Calu3 (cell line): ENCODE measurements around the gene GTPBP8. TPM values are rescaled to one million over a fixed set of nuclear protein-coding genes. Genes with fewer than 3 reads are reported as not detected.
"Not testable (repeated sequence)": the region's sequence is repeated elsewhere in the genome, so short reads cannot be mapped to it uniquely, and the experiment has no call there.

Source experiments
- BruUV-seq: library from RNA; stranded (reverse); fragments of 400-500 nt; replicated peaks from 2 replicates; lab custom pipeline; 2021; lab: Mats Ljungman, UMichigan
- CTCF ChIA-PET: fragments of 300-600 bp; sonication (Branson Sonifier 250); formaldehyde crosslinking; loops from one replicate; lab custom pipeline; 2022; ENCODE audit warnings: antibody characterized with exemption; lab: Charles Lee
- DNase-seq: peaks from one replicate; pipeline ENCODE4 v3.0.0; 2022
- H3K27ac Mint-ChIP-seq: one replicate; pipeline ENCODE4 v1.8.0; 2022; ENCODE audit warnings: mixed read lengths; ENCODE audit not compliant: unreplicated experiment
- H3K27me3 Mint-ChIP-seq: one replicate; pipeline ENCODE4 v1.8.0; 2022; ENCODE audit warnings: mixed read lengths; ENCODE audit not compliant: unreplicated experiment
- H3K36me3 Mint-ChIP-seq: one replicate; pipeline ENCODE4 v1.8.0; 2022; ENCODE audit warnings: mild to moderate bottlenecking, moderate library complexity, mixed read lengths; ENCODE audit not compliant: insufficient read depth, unreplicated experiment
- H3K4me1 Mint-ChIP-seq: one replicate; pipeline ENCODE4 v1.8.0; 2022; ENCODE audit warnings: mild to moderate bottlenecking, low read depth, mixed read lengths; ENCODE audit not compliant: unreplicated experiment
- H3K4me3 Mint-ChIP-seq: one replicate; pipeline ENCODE4 v1.8.0; 2022; ENCODE audit warnings: mild to moderate bottlenecking, low read depth, moderate library complexity, mixed read lengths; ENCODE audit not compliant: unreplicated experiment
- H3K9me3 Mint-ChIP-seq: one replicate; pipeline ENCODE4 v1.8.0; 2022; ENCODE audit warnings: low read depth, mixed read lengths; ENCODE audit not compliant: unreplicated experiment
- intact Hi-C: fragments of 100-400 bp; cut with micrococcal nuclease; formaldehyde crosslinking; loops from one replicate; pipeline ENCODE4 v1.10.0; 2022; ENCODE audit not compliant: unreplicated experiment
- total RNA-seq: library from RNA; stranded (reverse); gene quantifications from 2 replicates; pipeline ENCODE4 v1.2.3, GENCODE V29; 2022
- TF ChIP-seq, protein P1 (sequence below): fragments of 200-600 bp; IDR thresholded peaks from one replicate; pipeline ENCODE4 v1.8.0; 2022; ENCODE audit warnings: antibody characterized with exemption; ENCODE audit not compliant: unreplicated experiment

The GTPBP8 gene
- total RNA-seq, 1 experiment from 2014 or later, result 8.1 TPM

- Mint-ChIP-seq H3K4me1 (no peaks in the 10 kb centered on the region), H3K9me3 (peaks cover 3% of the 10 kb centered on the region), H3K36me3 (no peaks in the 10 kb centered on the region), H3K4me3 (no peak overlapping the region), H3K27me3 (no peaks in the 10 kb centered on the region), H3K27ac (no peak overlapping the region)
- TF ChIP-seq, protein P1, sequence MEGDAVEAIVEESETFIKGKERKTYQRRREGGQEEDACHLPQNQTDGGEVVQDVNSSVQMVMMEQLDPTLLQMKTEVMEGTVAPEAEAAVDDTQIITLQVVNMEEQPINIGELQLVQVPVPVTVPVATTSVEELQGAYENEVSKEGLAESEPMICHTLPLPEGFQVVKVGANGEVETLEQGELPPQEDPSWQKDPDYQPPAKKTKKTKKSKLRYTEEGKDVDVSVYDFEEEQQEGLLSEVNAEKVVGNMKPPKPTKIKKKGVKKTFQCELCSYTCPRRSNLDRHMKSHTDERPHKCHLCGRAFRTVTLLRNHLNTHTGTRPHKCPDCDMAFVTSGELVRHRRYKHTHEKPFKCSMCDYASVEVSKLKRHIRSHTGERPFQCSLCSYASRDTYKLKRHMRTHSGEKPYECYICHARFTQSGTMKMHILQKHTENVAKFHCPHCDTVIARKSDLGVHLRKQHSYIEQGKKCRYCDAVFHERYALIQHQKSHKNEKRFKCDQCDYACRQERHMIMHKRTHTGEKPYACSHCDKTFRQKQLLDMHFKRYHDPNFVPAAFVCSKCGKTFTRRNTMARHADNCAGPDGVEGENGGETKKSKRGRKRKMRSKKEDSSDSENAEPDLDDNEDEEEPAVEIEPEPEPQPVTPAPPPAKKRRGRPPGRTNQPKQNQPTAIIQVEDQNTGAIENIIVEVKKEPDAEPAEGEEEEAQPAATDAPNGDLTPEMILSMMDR, result no peak
- BruUV-seq, result no TSS peak
- no peak for DNase-seq
- intact Hi-C loops, result no loop called here
- CTCF ChIA-PET, result interaction anchor here (0.7 to 0.8 kb wide), 2 partner anchors 25 to 245 kb away, joined by 4 to 6 read pairs; a partner anchor contains a TSS
These were observed 52.9 kb downstream of the GTPBP8 start for GRCh38 chr3:113043686-113044085.

DNA sequence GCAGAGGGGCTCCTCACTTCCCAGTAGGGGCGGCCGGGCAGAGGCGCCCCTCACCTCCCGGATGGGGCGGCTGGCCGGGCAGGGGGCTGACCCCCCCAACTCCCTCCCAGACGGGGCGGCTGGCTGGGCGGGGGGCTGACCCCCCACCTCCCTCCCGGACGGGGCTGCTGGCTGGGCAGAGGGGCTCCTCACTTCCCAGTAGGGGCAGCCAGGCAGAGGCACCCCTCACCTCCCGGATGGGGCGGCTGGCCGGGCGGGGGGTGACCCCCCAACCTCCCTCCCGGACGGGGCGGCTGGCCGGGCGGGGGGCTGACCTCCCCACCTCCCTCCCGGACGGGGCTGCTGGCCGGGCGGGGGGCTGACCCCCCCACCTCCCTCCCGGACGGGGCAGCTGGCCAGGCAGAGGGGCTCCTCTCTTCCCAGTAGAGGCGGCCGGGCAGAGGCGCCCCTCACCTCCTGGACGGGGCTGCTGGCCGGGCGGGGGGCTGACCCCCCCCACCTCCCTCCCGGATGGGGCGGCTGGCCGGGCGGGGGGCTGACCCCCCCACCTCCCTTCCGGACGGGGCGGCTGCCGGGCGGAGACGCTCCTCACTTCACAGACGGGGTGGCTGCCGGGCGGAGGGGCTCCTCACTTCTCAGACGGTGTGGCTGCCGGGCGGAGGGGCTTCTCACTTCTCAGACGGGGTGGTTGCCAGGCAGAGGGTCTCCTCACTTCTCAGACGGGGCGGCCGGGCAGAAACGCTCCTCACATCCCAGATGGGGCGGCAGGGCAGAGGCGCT is 55.6 kb downstream of the GTPBP8 start:
- H3K4me1 Mint-ChIP-seq, H3K9me3 Mint-ChIP-seq, CTCF ChIA-PET, H3K4me3 Mint-ChIP-seq, intact Hi-C loops, H3K27ac Mint-ChIP-seq, H3K27me3 Mint-ChIP-seq, H3K36me3 Mint-ChIP-seq, DNase-seq, BruUV-seq: not testable (repeated sequence)

- Mint-ChIP-seq H3K27me3 (no peaks in the 10 kb centered on the region), H3K27ac (no peak overlapping the region), H3K4me1 (no peaks in the 10 kb centered on the region), H3K9me3 (no peaks in the 10 kb centered on the region), H3K4me3 (no peak overlapping the region), H3K36me3 (no peaks in the 10 kb centered on the region)
- CTCF ChIA-PET, result interaction anchor here (0.6 to 1.0 kb wide), 2 partner anchors 224 to 237 kb away, joined by 4 read pairs; no protein-coding TSS in a partner anchor
- peak; percentile 80 for DNase-seq
- no TSS peak for BruUV-seq
- TF ChIP-seq, protein P1, result peak; percentile 79
- intact Hi-C loops, result loop anchor here (1.0 to 2.0 kb wide), 4 partner anchors 85 to 575 kb away; no protein-coding TSS in a partner anchor
These were observed 60.5 kb downstream of the GTPBP8 start for GRCh38 chr3:113051302-113051711.

Other genes with a start within 250 kb of the GTPBP8 start
- gene CD200R1L, start 144.1 kb upstream of the GTPBP8 start, total RNA-seq, result not detected in 2 replicates
- gene CD200R1, start 15.9 kb upstream of the GTPBP8 start, total RNA-seq, result not detected in 2 replicates
- gene BOC, start 220.6 kb downstream of the GTPBP8 start, total RNA-seq, result 0.07 and 0.32 TPM in 2 replicates